HL-60/S4 treated with retinoic acid at 250 ng/mL for 4 days and 3 days (cell line): Measurements from ENCODE around the gene ZNF490.
"Not testable (repeated sequence)": the region's sequence is repeated elsewhere in the genome, so short reads cannot be mapped to it uniquely, and the experiment has no call there.

Experiments used
- in situ Hi-C: fragments of 300-500 bp; cut with MboI; formaldehyde crosslinking; loops from 2 replicates; pipeline ENCODE4 v1.7.0; 2022; ENCODE audit warnings: low sequenced_read_pairs

Gene ZNF490

GRCh38 chr19:12610540-12611360 lies at the start of gene ZNF490, which contains the start of gene ZNF791:
TSS of gene ZNF490 (minus strand) at chr19:12610813. CDS start at chr19:12610680, 133 bp downstream.
TSS of gene ZNF791 (plus strand) at chr19:12610920. CDS start at chr19:12611080, 160 bp downstream.
- in situ Hi-C loops, result no loop called here

DNA sequence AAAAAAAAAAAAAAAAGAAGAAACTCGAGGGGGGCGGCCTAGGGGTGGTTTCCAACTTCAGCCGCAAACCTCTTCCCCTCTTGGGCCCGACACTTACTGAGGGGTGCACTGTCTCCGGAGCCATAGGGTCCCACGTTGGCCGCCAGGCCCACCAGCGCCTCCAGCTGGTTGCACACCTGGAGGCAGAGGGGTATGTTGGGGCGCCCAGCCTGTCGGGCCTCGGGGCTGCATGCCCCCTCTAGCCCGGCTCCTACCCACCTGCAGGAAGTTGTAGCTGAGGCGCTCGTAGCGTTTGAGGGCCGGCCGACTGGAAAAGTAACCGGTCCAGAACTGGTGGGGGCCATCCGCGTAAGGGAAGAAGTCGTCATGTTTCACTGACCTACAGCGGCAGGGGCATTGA lies 47.4 kb upstream of the ZNF490 start:
- in situ Hi-C loops, result loop anchor here (25.0 kb wide), 1 partner anchor 96 kb away; the partner anchor contains the start of gene ZNF564

- in situ Hi-C loops, result loop anchor here (25.0 kb wide), 1 partner anchor 95 kb away; the partner anchor contains the start of gene ZNF564
These were observed 46.4 kb upstream of the ZNF490 start for GRCh38 chr19:12656899-12657571.

- in situ Hi-C loops, result loop anchor here (25.0 kb wide), 1 partner anchor 93 kb away; the partner anchor contains the start of gene ZNF564
These were observed 44.9 kb upstream of the ZNF490 start for GRCh38 chr19:12655546-12655945.

DNA sequence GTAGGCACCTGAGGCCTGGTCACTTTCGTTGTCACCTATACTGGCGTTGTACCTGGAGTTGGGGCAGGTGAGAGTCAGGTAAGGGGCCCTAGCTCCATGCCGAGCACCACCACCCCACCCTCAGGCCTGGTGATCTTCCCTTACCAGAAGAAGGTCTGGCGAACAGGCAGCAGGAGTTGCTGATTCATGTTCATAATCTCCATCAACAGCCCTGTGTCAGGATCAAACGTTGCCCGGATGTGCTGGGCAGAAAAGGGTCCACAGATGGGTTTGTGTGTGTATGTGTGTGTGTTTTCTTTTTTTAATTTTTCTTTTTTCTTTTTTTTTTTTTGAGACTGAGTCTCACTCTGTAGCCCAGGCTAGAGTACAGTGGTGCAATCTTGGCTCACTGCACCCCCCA lies 41.6 kb upstream of the ZNF490 start:
- in situ Hi-C loops, result loop anchor here (25.0 kb wide), 1 partner anchor 90 kb away; the partner anchor contains the start of gene ZNF564

GRCh38 chr19:12649941-12650340 lies 39.3 kb upstream of the ZNF490 start:
- in situ Hi-C loops, result loop anchor here (25.0 kb wide), 1 partner anchor 88 kb away; the partner anchor contains the start of gene ZNF564

DNA sequence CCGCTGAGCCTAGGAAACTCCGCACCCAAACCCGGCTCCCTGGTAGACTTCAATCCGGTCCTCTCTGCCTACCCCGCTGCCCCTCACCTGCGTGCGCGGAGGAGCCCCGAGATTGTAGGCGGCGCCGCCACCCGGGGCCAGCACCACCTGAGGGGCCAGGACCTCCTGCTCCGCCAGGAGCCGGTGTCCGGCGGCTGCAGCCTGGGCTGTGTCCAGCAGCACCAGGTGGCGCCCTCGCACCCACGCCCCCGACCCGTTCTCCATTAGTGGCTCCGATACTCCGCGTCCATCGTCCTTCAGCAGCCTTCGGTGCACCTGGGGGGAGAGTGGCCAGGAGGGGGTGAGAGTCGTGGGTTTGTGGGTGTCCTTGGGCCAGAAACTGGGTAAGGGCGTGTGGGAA lies 37.5 kb upstream of the ZNF490 start:
- in situ Hi-C loops, result no loop called here

DNA sequence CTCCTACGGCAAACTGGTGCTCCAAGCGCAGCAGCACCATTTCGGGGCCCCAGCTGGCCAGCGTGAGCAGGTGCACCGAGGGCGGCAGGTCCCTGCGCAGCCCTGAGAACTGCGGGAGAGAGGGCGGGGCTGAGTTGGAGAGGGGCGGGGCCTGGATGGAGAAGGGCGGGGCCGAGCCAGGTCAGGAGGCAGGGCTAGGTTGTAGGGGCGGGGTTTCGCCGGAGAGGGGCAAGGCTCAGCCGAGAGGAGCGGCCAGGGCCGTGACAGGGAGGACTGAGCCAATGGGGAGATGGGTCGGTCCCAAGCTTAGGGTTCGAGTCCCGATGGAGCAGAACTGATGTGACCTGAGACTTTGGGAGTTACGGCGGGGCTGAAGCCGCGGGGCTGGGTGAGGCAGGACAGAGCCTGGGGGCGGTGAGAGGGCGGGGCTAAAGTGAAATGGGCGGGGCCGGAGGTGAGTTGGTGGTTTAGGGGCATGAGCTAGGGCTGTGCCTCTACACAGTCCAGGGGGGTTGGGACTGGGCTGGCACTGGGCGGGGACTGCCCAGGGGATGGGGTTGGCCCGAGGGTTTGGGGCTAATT lies 37.0 kb upstream of the ZNF490 start:
- in situ Hi-C loops, result no loop called here

DNA sequence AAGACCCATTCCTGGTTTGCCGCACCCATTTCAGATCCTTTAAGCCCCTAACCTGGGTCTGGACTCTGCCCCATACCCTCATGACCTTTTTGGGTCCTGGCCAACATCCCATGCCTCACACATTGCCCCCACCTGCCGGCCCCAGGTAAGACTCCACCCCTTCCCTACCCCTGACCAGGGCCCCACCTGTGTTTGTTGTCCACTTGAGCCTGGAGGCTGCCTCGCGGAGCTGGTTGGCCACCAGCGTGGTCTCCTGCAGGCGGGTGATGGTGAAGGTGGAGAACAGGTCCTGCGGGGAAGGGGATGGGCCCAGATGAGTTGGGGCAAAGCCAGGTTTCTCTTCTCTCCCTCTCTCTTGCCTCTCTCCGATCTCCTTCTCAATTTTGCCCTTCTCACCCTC lies 36.4 kb upstream of the ZNF490 start:
- in situ Hi-C loops, result no loop called here

- in situ Hi-C loops, result no loop called here
These were observed 35.9 kb upstream of the ZNF490 start for GRCh38 chr19:12646551-12646950.

GRCh38 chr19:12643716-12644115 lies 33.1 kb upstream of the ZNF490 start:
- in situ Hi-C loops, result not testable (repeated sequence)

- in situ Hi-C loops, result no loop called here
These were observed 31.9 kb upstream of the ZNF490 start for GRCh38 chr19:12642506-12642905.

- in situ Hi-C loops, result no loop called here
These were observed 30.8 kb upstream of the ZNF490 start for GRCh38 chr19:12641456-12641855.

GRCh38 chr19:12639901-12640613 lies 29.4 kb upstream of the ZNF490 start:
- in situ Hi-C loops, result no loop called here

DNA sequence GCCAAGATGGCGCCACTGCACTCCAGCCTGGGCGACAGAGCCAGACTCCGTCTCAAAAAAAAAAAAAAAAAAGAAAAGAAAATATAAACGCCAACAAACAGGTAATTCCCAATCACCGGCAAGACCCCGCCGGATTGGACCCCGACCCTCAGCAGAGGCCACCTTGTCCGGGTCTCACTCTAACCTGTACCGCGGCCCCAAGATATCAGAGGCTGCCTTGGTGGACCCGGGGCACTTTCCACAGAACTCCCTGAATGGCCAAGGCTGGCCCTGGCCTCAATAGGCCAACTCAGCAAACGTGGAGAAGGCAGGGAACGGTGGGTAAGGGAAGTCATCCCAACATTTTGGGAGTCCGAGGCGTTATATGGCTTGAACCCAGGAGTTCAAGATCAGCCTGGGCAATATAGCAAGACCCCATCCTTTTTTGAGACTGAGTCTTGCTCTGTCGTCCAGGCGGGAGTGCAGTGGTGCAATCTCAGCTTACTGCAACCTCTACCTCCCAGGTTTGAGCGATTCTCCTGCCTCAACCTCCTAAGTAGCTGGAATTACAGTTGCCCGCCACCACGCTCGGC lies 28.1 kb upstream of the ZNF490 start:
- in situ Hi-C loops, result no loop called here

- in situ Hi-C loops, result no loop called here
These were observed 26.0 kb upstream of the ZNF490 start for GRCh38 chr19:12636631-12637030.

DNA sequence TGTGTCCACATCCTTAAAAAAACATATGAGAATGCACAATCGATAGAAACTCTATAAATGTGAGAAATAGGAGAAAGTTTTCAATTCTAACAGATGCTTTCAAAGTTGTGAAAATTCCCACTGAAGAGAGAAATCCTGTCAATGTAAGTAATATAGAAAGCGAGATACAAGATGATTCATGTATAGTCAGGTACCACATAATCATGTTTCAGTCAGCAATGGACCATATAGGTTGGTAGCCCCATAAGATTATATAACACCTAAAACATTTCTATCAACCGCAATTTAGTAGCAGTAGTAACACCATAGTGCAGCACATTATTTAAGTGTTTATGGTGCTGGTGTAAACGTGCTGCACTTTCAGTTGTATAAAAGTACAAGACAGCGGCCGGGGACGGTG lies 18.6 kb upstream of the ZNF490 start:
- in situ Hi-C loops, result no loop called here

DNA sequence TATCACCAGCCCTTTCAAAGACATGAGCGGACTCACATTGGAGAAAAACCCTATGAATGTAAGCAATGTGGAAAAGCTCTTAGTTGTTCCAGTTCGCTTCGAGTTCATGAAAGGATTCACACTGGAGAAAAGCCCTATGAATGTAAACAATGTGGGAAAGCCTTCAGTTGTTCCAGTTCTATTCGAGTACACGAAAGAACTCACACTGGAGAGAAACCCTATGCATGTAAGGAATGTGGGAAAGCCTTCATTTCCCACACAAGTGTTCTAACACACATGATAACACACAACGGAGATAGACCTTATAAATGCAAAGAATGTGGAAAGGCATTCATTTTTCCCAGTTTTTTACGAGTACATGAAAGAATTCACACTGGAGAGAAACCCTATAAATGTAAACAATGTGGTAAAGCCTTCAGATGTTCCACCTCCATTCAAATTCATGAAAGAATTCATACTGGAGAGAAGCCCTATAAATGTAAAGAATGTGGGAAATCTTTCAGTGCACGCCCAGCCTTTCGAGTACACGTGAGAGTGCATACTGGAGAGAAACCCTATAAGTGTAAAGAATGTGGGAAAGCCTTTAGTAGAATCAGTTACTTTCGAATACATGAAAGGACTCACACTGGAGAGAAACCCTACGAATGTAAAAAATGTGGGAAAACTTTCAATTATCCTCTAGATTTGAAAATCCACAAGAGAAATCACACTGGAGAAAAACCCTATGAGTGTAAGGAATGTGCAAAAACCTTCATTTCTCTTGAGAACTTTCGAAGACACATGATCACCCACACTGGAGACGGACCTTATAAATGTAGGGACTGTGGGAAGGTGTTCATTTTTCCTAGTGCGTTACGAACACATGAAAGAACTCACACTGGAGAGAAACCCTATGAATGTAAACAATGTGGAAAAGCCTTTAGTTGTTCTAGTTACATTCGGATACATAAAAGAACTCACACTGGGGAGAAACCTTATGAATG lies 17.7 kb upstream of the ZNF490 start:
- in situ Hi-C loops, result no loop called here

DNA sequence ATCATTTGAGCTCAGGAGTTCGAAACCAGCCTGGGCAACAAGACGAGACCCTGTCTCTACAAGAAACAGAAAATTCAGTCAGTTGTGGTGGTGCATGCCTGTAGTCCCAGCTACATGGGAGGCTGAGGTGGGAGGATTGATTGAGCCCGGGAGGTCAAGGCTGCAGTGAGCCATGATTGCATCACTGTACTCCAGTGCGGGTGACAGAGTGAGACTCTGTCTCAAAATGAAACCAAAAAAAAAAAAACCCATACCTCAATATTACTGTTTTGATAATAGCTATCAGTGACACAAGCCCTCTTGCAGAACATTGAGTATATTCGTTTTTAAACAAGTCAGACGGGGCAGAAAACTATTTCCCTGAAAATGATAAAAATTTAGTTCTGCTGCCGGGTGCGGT lies 16.3 kb upstream of the ZNF490 start:
- in situ Hi-C loops, result no loop called here
